Measurements from ENCODE around the gene STAG2. TPM values are rescaled to one million over a fixed set of nuclear protein-coding genes. Genes with fewer than 3 reads are reported as not detected.

STAG2 gene
- 72.7 and 137 TPM in 2 replicates for total RNA-seq

GRCh38 chrX:123961268-123962005 is at the start of gene STAG2:
TSS of gene STAG2 (plus strand) at chrX:123961706. CDS start at chrX:124022628, 60,922 bp downstream.

Other genes with a start within 250 kb of the STAG2 start
- gene THOC2, start 228.7 kb upstream of the STAG2 start, total RNA-seq = 38.9 and 84.0 TPM in 2 replicates
- 25.1 and 62.3 TPM in 2 replicates for gene XIAP, start 101.7 kb upstream of the STAG2 start, total RNA-seq